ENCODE results near the gene BCOR.

Gene BCOR

GRCh38 chrX:40122487-40122886 lies 24.7 kb upstream of the BCOR start:
- no peak overlapping the region for H3K27ac Mint-ChIP-seq
- H3K4me3 Mint-ChIP-seq = no peak overlapping the region
- H3K27me3 Mint-ChIP-seq = no peaks in the 10 kb centered on the region
- H3K9me3 Mint-ChIP-seq = no peaks in the 10 kb centered on the region
- peaks cover 2% of the 10 kb centered on the region for H3K36me3 Mint-ChIP-seq
- peaks cover 6% of the 10 kb centered on the region for H3K4me1 Mint-ChIP-seq

GRCh38 chrX:40121618-40122017 lies 23.9 kb upstream of the BCOR start:
- Mint-ChIP-seq H3K36me3 (no peaks in the 10 kb centered on the region), H3K27ac (no peak overlapping the region), H3K9me3 (no peaks in the 10 kb centered on the region), H3K4me1 (no peaks in the 10 kb centered on the region), H3K4me3 (no peak overlapping the region), H3K27me3 (no peaks in the 10 kb centered on the region)

DNA sequence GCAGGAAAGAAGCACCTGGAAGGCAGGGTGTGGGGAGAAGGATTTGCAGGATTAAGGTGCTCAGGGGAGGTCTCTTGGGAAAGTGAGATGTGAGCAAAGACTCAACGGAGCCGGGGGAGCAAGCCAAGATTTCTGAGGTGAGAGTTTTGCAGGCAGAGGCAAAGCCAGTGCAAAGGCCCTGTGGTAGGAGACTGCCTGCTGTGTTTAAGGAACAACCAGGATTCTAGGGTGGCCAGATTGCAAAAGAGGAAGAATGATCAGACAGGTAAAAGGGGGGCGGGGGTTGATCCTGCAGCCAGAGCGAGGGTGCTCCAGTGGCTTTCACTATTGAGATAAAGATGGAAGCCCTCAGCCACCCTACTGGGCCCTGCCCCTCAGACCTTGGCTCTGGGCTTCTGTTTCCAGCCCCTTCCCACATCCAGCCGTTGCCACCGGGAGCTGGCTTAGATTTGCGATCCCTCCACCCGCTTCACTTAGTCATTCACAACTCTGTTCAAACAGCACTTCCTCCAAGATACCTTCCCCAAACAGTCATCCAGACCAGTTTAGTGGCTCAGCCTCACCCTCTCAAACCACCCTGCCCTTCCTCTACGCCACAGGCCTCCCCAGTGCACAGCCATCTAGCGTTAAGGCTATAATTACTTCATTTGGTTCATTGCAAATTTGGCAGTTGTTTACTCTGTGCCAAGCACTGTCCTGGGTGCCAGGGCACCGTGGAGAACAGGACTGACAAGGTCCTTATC lies 23.3 kb upstream of the BCOR start:
- Mint-ChIP-seq H3K27ac (no peak overlapping the region), H3K36me3 (no peaks in the 10 kb centered on the region), H3K4me3 (no peak overlapping the region)

GRCh38 chrX:40117715-40118285 lies 20.0 kb upstream of the BCOR start:
- no peaks in the 10 kb centered on the region for H3K27me3 Mint-ChIP-seq
- H3K4me3 Mint-ChIP-seq = no peak overlapping the region
- H3K36me3 Mint-ChIP-seq = no peaks in the 10 kb centered on the region
- no peaks in the 10 kb centered on the region for H3K4me1 Mint-ChIP-seq
- no peaks in the 10 kb centered on the region for H3K9me3 Mint-ChIP-seq
- H3K27ac Mint-ChIP-seq = no peak overlapping the region

More for the DNA sequence above, 23.3 kb upstream of the BCOR start:
- Mint-ChIP-seq H3K27me3 (no peaks in the 10 kb centered on the region), H3K4me1 (no peaks in the 10 kb centered on the region), H3K9me3 (no peaks in the 10 kb centered on the region)

DNA sequence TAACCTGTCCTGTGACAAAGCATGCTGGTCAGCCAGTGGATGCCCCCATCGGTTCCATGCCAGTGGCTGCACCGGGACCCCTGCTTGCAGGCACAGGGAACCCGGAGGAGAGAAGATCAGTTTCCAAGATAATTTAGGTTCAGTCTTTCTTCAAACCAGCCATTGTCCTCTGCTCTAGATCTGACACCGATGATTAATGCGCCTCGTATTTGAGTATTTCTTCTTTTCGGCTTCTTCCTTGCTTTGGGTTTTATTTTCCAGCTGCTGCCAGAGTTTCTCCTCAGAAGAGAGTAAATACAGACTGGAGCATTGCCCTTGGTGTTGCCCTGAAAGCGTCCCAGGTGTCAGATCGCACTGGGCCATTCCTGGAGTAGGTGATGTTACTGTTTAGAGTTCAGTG lies 19.2 kb upstream of the BCOR start:
- no peaks in the 10 kb centered on the region for H3K27me3 Mint-ChIP-seq
- no peaks in the 10 kb centered on the region for H3K4me1 Mint-ChIP-seq
- no peaks in the 10 kb centered on the region for H3K9me3 Mint-ChIP-seq
- H3K36me3 Mint-ChIP-seq = no peaks in the 10 kb centered on the region
- no peak overlapping the region for H3K4me3 Mint-ChIP-seq
- no peak overlapping the region for H3K27ac Mint-ChIP-seq

DNA sequence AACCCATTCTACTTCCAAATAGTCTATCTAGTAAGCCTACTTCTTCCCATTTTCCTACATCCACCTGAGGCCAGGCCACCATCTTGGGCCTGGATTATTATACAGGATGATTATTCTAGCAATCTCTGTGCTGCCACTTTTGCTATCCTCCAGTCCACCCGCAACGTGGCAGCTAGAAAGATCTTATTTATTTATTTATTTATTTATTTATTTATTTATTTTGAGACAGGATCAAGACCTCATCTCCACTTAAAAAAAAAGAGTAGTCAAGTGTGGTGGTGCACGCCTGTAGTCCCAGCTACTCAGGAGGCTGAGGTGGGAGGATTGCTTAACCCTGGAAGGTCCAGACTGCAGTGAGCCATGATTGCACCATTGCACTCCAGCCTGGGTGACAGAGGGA lies 15.2 kb upstream of the BCOR start:
- Mint-ChIP-seq H3K4me1 (peaks cover 6% of the 10 kb centered on the region), H3K4me3 (no peak overlapping the region), H3K36me3 (no peaks in the 10 kb centered on the region), H3K27me3 (no peaks in the 10 kb centered on the region), H3K9me3 (no peaks in the 10 kb centered on the region), H3K27ac (no peak overlapping the region)

DNA sequence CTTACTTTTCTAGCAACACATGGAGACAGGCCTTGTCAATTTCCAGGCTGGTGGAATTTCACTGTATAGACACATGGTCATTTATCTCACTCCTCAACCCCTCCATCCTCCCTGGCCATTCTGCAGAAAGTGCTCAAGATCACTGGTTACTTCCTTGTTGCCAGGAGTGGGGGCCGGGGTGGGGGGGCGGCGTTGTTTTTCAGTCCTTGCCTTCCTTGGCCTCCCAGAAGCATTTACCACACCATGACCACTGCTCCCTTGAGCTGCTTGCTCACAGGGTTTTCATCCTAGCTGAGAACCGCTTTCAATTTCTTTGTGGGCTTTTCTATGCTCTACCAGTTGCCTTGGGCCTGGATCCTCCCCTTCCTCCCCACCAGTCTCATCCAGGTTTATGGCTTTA lies 14.1 kb upstream of the BCOR start:
- H3K27ac Mint-ChIP-seq = no peak overlapping the region
- no peaks in the 10 kb centered on the region for H3K36me3 Mint-ChIP-seq
- H3K27me3 Mint-ChIP-seq = no peaks in the 10 kb centered on the region
- peaks cover 10% of the 10 kb centered on the region for H3K4me1 Mint-ChIP-seq
- H3K9me3 Mint-ChIP-seq = no peaks in the 10 kb centered on the region
- no peak overlapping the region for H3K4me3 Mint-ChIP-seq

- Mint-ChIP-seq H3K27ac (no peak overlapping the region), H3K27me3 (no peaks in the 10 kb centered on the region), H3K4me1 (peaks cover 12% of the 10 kb centered on the region), H3K4me3 (no peak overlapping the region), H3K36me3 (no peaks in the 10 kb centered on the region), H3K9me3 (no peaks in the 10 kb centered on the region)
Measured at GRCh38 chrX:40109288-40110008, 11.7 kb upstream of the BCOR start.

DNA sequence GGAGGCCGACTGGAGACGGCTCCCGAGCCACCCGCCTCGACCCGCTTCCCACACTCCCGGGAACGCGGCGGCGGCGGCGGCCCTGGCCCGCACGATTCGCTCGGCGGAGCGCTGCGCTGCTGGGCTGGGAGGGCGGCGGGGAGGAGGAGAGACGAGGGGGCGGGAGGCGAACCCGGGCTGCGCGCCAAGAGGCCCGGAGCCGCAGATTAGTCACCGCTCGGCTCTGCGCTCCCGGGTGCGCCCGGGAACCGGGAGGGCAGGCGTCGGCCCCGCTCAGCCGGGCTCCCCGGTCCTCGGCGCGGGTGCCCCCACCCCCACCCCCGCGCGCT lies 11.2 kb upstream of the BCOR start:
- Mint-ChIP-seq H3K27me3 (no peaks in the 10 kb centered on the region), H3K4me1 (peaks cover 12% of the 10 kb centered on the region), H3K36me3 (no peaks in the 10 kb centered on the region), H3K9me3 (no peaks in the 10 kb centered on the region), H3K4me3 (peak overlapping the region; percentile 62), H3K27ac (no peak overlapping the region)

DNA sequence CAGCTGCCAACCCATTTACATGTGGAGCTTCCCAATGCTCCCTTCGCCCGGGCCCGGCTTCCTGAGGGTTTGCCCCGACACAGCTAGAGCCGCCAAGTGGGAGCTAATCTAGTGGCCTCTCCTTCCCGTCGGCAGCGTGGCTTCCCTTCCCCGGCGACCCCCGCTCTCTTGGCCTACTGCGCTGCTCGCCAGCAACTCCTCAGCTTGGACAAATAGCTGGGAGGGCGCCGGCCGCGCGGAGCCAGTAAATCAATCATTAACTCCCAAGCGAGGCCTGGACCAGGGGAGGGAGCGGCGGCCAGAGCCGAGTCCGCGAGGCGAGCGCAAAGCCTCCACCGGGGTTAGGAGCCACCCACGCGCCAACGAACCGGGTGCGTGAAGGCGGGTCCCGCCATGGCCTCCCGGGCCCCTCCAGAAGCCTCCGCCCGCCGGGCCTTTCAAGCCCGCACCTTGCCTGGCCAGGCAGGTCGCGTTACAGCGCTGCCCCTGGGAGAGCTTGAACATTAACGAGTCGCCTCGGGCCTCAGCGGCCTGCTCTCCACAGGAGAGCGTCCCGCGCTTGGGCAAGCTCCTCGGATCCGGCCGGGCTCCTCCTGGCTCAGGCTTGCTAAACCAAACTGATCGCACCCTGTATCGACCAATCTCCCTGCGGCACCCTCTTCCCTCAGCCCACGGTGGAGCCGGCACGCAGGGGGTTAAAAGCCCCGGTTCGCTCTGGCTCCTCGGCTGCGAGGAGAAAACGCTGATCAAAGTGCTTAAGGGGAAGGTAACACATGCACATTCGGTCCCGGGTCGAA lies 10.6 kb upstream of the BCOR start:
- Mint-ChIP-seq H3K4me3 (peak overlapping the region; percentile 62), H3K9me3 (no peaks in the 10 kb centered on the region), H3K4me1 (peaks cover 12% of the 10 kb centered on the region), H3K36me3 (no peaks in the 10 kb centered on the region), H3K27ac (no peak overlapping the region), H3K27me3 (no peaks in the 10 kb centered on the region)

DNA sequence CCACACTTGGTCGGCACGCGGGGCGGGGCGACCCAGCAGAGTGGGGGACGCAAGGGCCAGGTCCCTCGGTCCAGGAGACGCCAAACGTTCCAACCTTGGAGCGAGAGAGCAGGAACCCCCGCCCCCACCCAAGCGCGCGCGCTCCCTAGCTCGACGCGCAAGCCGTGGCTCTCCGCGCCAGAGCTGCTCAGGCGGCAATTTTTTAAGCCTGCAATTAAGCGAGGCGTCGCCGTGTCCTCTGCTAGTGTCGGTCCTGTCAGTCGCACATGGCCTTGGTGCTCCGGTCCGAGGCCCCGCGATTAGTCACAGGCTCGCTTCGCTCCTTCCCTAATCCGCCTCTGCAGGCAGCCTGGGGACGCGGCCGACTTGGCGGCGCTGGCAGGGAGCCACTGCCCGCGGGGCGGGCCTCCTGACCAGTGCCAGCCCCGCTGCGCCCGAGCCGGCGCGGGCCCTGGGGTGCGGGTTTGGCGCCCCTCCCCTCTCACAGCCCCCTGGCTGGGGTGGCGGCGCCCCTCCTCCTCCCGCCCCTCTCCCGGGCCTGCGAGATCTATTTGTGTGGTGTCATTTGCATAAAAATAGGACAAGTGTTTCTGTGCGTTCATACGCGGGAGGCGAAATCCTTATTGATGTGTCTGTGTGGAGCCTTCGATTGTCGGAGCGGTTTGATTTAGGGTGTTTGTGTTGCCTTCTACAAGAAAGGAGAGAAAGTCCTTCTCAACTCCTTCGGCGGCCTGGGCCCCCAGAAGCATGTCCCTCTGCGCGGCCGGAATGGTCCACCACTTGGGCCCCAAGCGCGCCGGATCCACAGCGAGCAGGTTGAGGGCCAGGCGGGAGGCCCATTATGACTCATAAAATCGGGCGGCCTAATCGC lies 9.8 kb upstream of the BCOR start:
- Mint-ChIP-seq H3K4me3 (peak overlapping the region; percentile 84), H3K27ac (no peak overlapping the region), H3K27me3 (no peaks in the 10 kb centered on the region), H3K36me3 (no peaks in the 10 kb centered on the region), H3K9me3 (no peaks in the 10 kb centered on the region), H3K4me1 (peaks cover 12% of the 10 kb centered on the region)

GRCh38 chrX:40106676-40107290 lies 9.0 kb upstream of the BCOR start:
- Mint-ChIP-seq H3K9me3 (no peaks in the 10 kb centered on the region), H3K4me3 (peak overlapping the region; percentile 84), H3K27me3 (no peaks in the 10 kb centered on the region), H3K27ac (peak overlapping the region; percentile 74), H3K36me3 (no peaks in the 10 kb centered on the region), H3K4me1 (peaks cover 12% of the 10 kb centered on the region)

GRCh38 chrX:40105835-40106675 lies 8.3 kb upstream of the BCOR start:
- H3K4me1 Mint-ChIP-seq = peaks cover 6% of the 10 kb centered on the region
- H3K4me3 Mint-ChIP-seq = peak overlapping the region; percentile 84
- peak overlapping the region; percentile 74 for H3K27ac Mint-ChIP-seq
- no peaks in the 10 kb centered on the region for H3K9me3 Mint-ChIP-seq
- no peaks in the 10 kb centered on the region for H3K27me3 Mint-ChIP-seq
- no peaks in the 10 kb centered on the region for H3K36me3 Mint-ChIP-seq

Data from activated naive CD4-positive, alpha-beta T cell treated with anti-CD3 and anti-CD28 coated beads, Interleukin-2, amount 50 U/mL, for 24 hours (primary cell).